Common myeloid progenitor, CD34-positive (primary cell): ENCODE data around the gene ZNF668.

Experiments used
- CTCF ChIA-PET: fragments of 350-600 bp; sonication (Branson Sonifier 250); formaldehyde crosslinking; loops from one replicate; lab custom pipeline; 2021; ENCODE audit warnings: antibody characterized with exemption; lab: Charles Lee
- POLR2A ChIA-PET: fragments of 350-600 bp; sonication (Branson Sonifier 250); formaldehyde crosslinking; loops from one replicate; lab custom pipeline; 2021; ENCODE audit warnings: antibody characterized with exemption; lab: Charles Lee
- DNase-seq, 3 donors: peaks; one replicate each; pipeline versions ENCODE4 v3.0.0 to v3.0.0-alpha.2; 2013
- H3K27ac ChIP-seq, 2 experiments: 1 replicate in 1 of 2; 2 replicates in 1 of 2; pipeline ENCODE4 v1.7.0; 2013; ENCODE audit warnings: inconsistent platforms in 2 of 2, low read length in 2 of 2, mild to moderate bottlenecking in 2 of 2, low read depth in 1 of 2, moderate library complexity in 1 of 2; ENCODE audit not compliant: severe bottlenecking in 2 of 2, insufficient read depth in 1 of 2, poor library complexity in 1 of 2
- H3K27me3 ChIP-seq, 5 experiments: replicated peaks in 2 of 5; 1 replicate in 3 of 5; 2 replicates in 2 of 5; pipeline versions ENCODE4 v1.6.1 to v1.7.0; 2013; ENCODE audit warnings: low read length in 4 of 5, mild to moderate bottlenecking in 2 of 5, moderate library complexity in 2 of 5, inconsistent platforms in 1 of 5; ENCODE audit not compliant: insufficient read depth in 5 of 5, control insufficient read depth in 4 of 5
- H3K36me3 ChIP-seq, 4 experiments: 1 replicate in 2 of 4; 2 replicates in 2 of 4; pipeline versions ENCODE4 v1.6.1 to v1.7.0; 2013; ENCODE audit warnings: low read length in 3 of 4, control low read depth in 1 of 4, mild to moderate bottlenecking in 1 of 4; ENCODE audit not compliant: control insufficient read depth in 4 of 4, insufficient read depth in 4 of 4
- H3K4me1 ChIP-seq, 4 experiments: 1 replicate in 3 of 4; 2 replicates in 1 of 4; pipeline versions ENCODE4 v1.6.1 to v1.7.1; 2013; ENCODE audit warnings: low read length in 3 of 4, mild to moderate bottlenecking in 3 of 4, control low read depth in 1 of 4, inconsistent platforms in 1 of 4, moderate library complexity in 1 of 4; ENCODE audit not compliant: control insufficient read depth in 4 of 4, insufficient read depth in 4 of 4; ENCODE audit errors: control extremely low read depth in 1 of 4
- H3K4me3 ChIP-seq, 7 experiments: 1 replicate in 4 of 7; 2 replicates in 3 of 7; pipeline versions ENCODE4 v1.5.1 to v1.7.0; 2013; ENCODE audit warnings: mild to moderate bottlenecking in 7 of 7, low read length in 6 of 7, moderate library complexity in 6 of 7, inconsistent platforms in 2 of 7, low read depth in 2 of 7, control low read depth in 1 of 7; ENCODE audit not compliant: insufficient read depth in 4 of 7, control insufficient read depth in 1 of 7; ENCODE audit errors: extremely low read depth in 1 of 7
- H3K9me3 ChIP-seq, 5 experiments: 1 replicate in 4 of 5; 2 replicates in 1 of 5; pipeline versions ENCODE4 v1.6.1 to v1.7.1; 2013; ENCODE audit warnings: low read length in 4 of 5, mild to moderate bottlenecking in 2 of 5, inconsistent platforms in 1 of 5, low read depth in 1 of 5, moderate library complexity in 1 of 5; ENCODE audit not compliant: control insufficient read depth in 4 of 5, insufficient read depth in 2 of 5; ENCODE audit errors: control extremely low read depth in 1 of 5
- WGBS: methylation state at CpG from one replicate; pipeline ENCODE4 v1.1.5; 2013; ENCODE audit not compliant: insufficient coverage; 5-methylcytosine and 5-hydroxymethylcytosine counted together

ZNF668 gene

GRCh38 chr16:31090540-31090939, 16.5 kb upstream of the ZNF668 start:
- Histone ChIP-seq H3K36me3 (peaks cover 2 to 39% (median 33%) of the 10 kb centered on the region in 4 experiments), H3K27me3 (no peaks in the 10 kb centered on the region), H3K9me3 (no peaks in the 10 kb centered on the region), H3K4me1 (peaks cover 2 to 18% (median 17%) of the 10 kb centered on the region in 4 experiments), H3K4me3 (no peak overlapping the region), H3K27ac (no peak overlapping the region)
- ChIA-PET POLR2A (interaction anchor here (1.1 kb wide), 1 partner anchor 12 kb away, joined by 3 read pairs; no protein-coding TSS in a partner anchor), CTCF (interaction anchor here (0.8 to 2.0 kb wide), 3 partner anchors 10 to 73 kb away, joined by 4 to 7 read pairs (median 4); partner anchors contain the start of gene BCKDK)
- WGBS: no CpG with 5 or more reads among the region's 2 CpGs
- DNase-seq: no peak

GRCh38 chr16:31089199-31089598, 15.2 kb upstream of the ZNF668 start:
- ChIA-PET POLR2A (no interaction called here), CTCF (interaction anchor here (0.7 to 1.5 kb wide), 2 partner anchors 14 to 39 kb away, joined by 4 to 6 read pairs; no protein-coding TSS in a partner anchor)
- Histone ChIP-seq H3K36me3 (peaks cover 2 to 52% (median 39%) of the 10 kb centered on the region in 4 experiments), H3K4me3 (no peak overlapping the region), H3K27me3 (no peaks in the 10 kb centered on the region), H3K4me1 (peaks cover 0 to 11% (median 10%) of the 10 kb centered on the region in 4 experiments), H3K9me3 (no peaks in the 10 kb centered on the region), H3K27ac (no peak overlapping the region)
- DNase-seq: no peak
- 93% methylated on average over 2 of the region's 8 CpGs for WGBS

GRCh38 chr16:31088459-31089183, 14.6 kb upstream of the ZNF668 start, which contains the start of gene PRSS53:
TSS of gene PRSS53 (minus strand) at chr16:31088943. CDS start at chr16:31088809, 134 bp downstream.
- POLR2A ChIA-PET: no interaction called here

GRCh38 chr16:31087971-31088370, 13.9 kb upstream of the ZNF668 start:
- H3K36me3 ChIP-seq: peaks cover 2 to 63% (median 47%) of the 10 kb centered on the region in 4 experiments
- no peaks in the 10 kb centered on the region for H3K27me3 ChIP-seq
- H3K4me1 ChIP-seq: no peaks in the 10 kb centered on the region
- DNase-seq: no peak
- WGBS: 100% methylated on average over 1 of the region's 5 CpGs
- H3K9me3 ChIP-seq: no peaks in the 10 kb centered on the region
- CTCF ChIA-PET: no interaction called here
- POLR2A ChIA-PET: no interaction called here
- H3K4me3 ChIP-seq: no peak overlapping the region
- H3K27ac ChIP-seq: no peak overlapping the region

More at GRCh38 chr16:31088459-31089183, 14.6 kb upstream of the ZNF668 start, which contains the start of gene PRSS53:
- 94% methylated on average over 6 of the region's 15 CpGs for WGBS
- H3K9me3 ChIP-seq: no peaks in the 10 kb centered on the region
- H3K4me3 ChIP-seq: no peak within 1 kb of the TSS
- peaks cover 0 to 5% (median 4%) of the 10 kb centered on the region in 4 experiments for H3K4me1 ChIP-seq
- peaks cover 2 to 57% (median 42%) of the 10 kb centered on the region in 4 experiments for H3K36me3 ChIP-seq
- no peak for DNase-seq
- no peaks in the 10 kb centered on the region for H3K27me3 ChIP-seq
- H3K27ac ChIP-seq: no peak within 1 kb of the TSS
- CTCF ChIA-PET: interaction anchor here (1.5 kb wide), 1 partner anchor 14 kb away, joined by 4 read pairs; no protein-coding TSS in a partner anchor

GRCh38 chr16:31087481-31087880, 13.4 kb upstream of the ZNF668 start:
- Histone ChIP-seq H3K4me3 (no peak overlapping the region), H3K27ac (no peak overlapping the region), H3K4me1 (no peaks in the 10 kb centered on the region), H3K36me3 (peaks cover 2 to 68% (median 50%) of the 10 kb centered on the region in 4 experiments), H3K27me3 (no peaks in the 10 kb centered on the region), H3K9me3 (no peaks in the 10 kb centered on the region)
- ChIA-PET CTCF (no interaction called here), POLR2A (no interaction called here)
- WGBS: 100% methylated on average over 3 of the region's 8 CpGs
- no peak for DNase-seq

GRCh38 chr16:31086629-31086906, 12.5 kb upstream of the ZNF668 start:
- H3K27ac ChIP-seq: peak overlapping the region in 1 of 2 experiments; percentile 43
- no peaks in the 10 kb centered on the region for H3K9me3 ChIP-seq
- 93% methylated on average over 5 of the region's 6 CpGs for WGBS
- CTCF ChIA-PET: interaction anchor here (1.3 to 2.2 kb wide), 2 partner anchors 11 to 56 kb away, joined by 5 to 6 read pairs; no protein-coding TSS in a partner anchor
- peaks cover 2 to 77% (median 51%) of the 10 kb centered on the region in 4 experiments for H3K36me3 ChIP-seq
- no peak for DNase-seq
- H3K4me3 ChIP-seq: no peak overlapping the region
- peaks cover 0 to 2% (median under 1%) of the 10 kb centered on the region in 4 experiments for H3K4me1 ChIP-seq
- H3K27me3 ChIP-seq: no peaks in the 10 kb centered on the region
- POLR2A ChIA-PET: no interaction called here
